HepG2 (cell line): ENCODE data around the gene FAM162A. TPM values are rescaled to one million over a fixed set of nuclear protein-coding genes. Genes with fewer than 3 reads are reported as not detected.

Source experiments
- ATAD3A ChIP-seq: sonication (generic); formaldehyde crosslinking; IDR thresholded peaks from 2 replicates; pipeline ENCODE4 v1.4.0; 2020; ENCODE audit warnings: missing genetic modification reagents
- ATF6 ChIP-seq: sonication (generic); formaldehyde crosslinking; conservative IDR thresholded peaks from 2 replicates; pipeline ENCODE4 v1.4.0; 2020; ENCODE audit warnings: missing genetic modification reagents
- BHLHE40 ChIP-seq: IDR thresholded peaks from 2 replicates; pipeline ENCODE4 v1.6.1; 2011; ENCODE audit warnings: low read length, improper control_type of control experiment
- CBFB ChIP-seq: sonication (generic); formaldehyde crosslinking; IDR thresholded peaks from 2 replicates; pipeline ENCODE4 v1.4.0; 2020; ENCODE audit warnings: missing genetic modification reagents
- FOXA1 ChIP-seq, 2 experiments: fragments of 450-650 bp in 1 of 2; sonication (generic) in 1 of 2; formaldehyde crosslinking in 1 of 2; IDR thresholded peaks; 2 replicates each; pipeline versions ENCODE4 v1.4.0 to v1.6.1; 2016 to 2020; ENCODE audit warnings: missing genetic modification reagents in 1 of 2
- FOXA3 ChIP-seq: IDR thresholded peaks from 2 replicates; pipeline ENCODE4 v1.6.1; 2016; ENCODE audit warnings: missing genetic modification reagents, missing compliant biosample characterization
- HDAC1 ChIP-seq: sonication (generic); formaldehyde crosslinking; IDR thresholded peaks from 2 replicates; pipeline ENCODE4 v1.5.1; 2020; ENCODE audit warnings: mild to moderate bottlenecking, missing genetic modification reagents
- HNF4A ChIP-seq: sonication (generic); formaldehyde crosslinking; IDR thresholded peaks from 2 replicates; pipeline ENCODE4 v1.4.0; 2020; ENCODE audit warnings: missing genetic modification reagents
- IRX3 ChIP-seq: sonication (generic); formaldehyde crosslinking; IDR thresholded peaks from 2 replicates; pipeline ENCODE4 v1.8.1; 2023; ENCODE audit warnings: mild to moderate bottlenecking, low read depth, missing genetic modification reagents, borderline replicate concordance
- KDM5B ChIP-seq: sonication (generic); formaldehyde crosslinking; IDR thresholded peaks from 2 replicates; pipeline ENCODE4 v1.4.0; 2020; ENCODE audit warnings: missing genetic modification reagents, mild to moderate bottlenecking, borderline replicate concordance
- LCORL ChIP-seq, 2 experiments: fragments of 450-650 bp in 1 of 2; sonication (generic) in 1 of 2; formaldehyde crosslinking in 1 of 2; IDR thresholded peaks; 2 replicates each; pipeline versions ENCODE4 v1.5.0 to v1.6.1; 2017 to 2020; ENCODE audit warnings: antibody characterized with exemption in 1 of 2, missing genetic modification reagents in 1 of 2
- MIXL1 ChIP-seq: IDR thresholded peaks from 2 replicates; pipeline ENCODE4 v1.6.1; 2016
- MYPOP ChIP-seq: sonication (generic); formaldehyde crosslinking; IDR thresholded peaks from 2 replicates; pipeline ENCODE4 v1.8.1; 2023; ENCODE audit warnings: mild to moderate bottlenecking, moderate library complexity, missing genetic modification reagents
- PLRG1 ChIP-seq: fragments of 450-650 bp; conservative IDR thresholded peaks from 2 replicates; pipeline ENCODE4 v1.6.1; 2016
- POGZ ChIP-seq: sonication (generic); formaldehyde crosslinking; IDR thresholded peaks from 2 replicates; pipeline ENCODE4 v1.4.0; 2020; ENCODE audit warnings: mild to moderate bottlenecking, missing genetic modification reagents
- SOX13 ChIP-seq, 3 experiments: fragments of 450-650 bp in 1 of 3; sonication (generic) in 1 of 3; formaldehyde crosslinking in 1 of 3; IDR thresholded peaks in 2 of 3; conservative IDR thresholded peaks in 1 of 3; 2 replicates each; pipeline versions ENCODE4 v1.5.0 to v1.6.1; 2016 to 2020; ENCODE audit warnings: antibody characterized with exemption in 1 of 3, mild to moderate bottlenecking in 1 of 3, missing compliant biosample characterization in 1 of 3, missing genetic modification reagents in 1 of 3, moderate library complexity in 1 of 3
- TBX3 ChIP-seq: fragments of 450-650 bp; IDR thresholded peaks from 2 replicates; pipeline ENCODE4 v1.6.1; 2017; ENCODE audit warnings: antibody characterized with exemption, mild to moderate bottlenecking, inconsistent platforms, borderline replicate concordance
- TFAP4 ChIP-seq: sonication (generic); IDR thresholded peaks from 2 replicates; pipeline ENCODE4 v1.6.1; 2016; ENCODE audit warnings: low read depth, borderline replicate concordance
- THAP11 ChIP-seq: IDR thresholded peaks from 2 replicates; pipeline ENCODE4 v1.6.1; 2016; ENCODE audit warnings: missing biosample characterization, missing genetic modification reagents
- THAP7 ChIP-seq: sonication (generic); formaldehyde crosslinking; IDR thresholded peaks from 2 replicates; pipeline ENCODE4 v1.8.1; 2023; ENCODE audit warnings: mild to moderate bottlenecking, missing genetic modification reagents
- ZBTB42 ChIP-seq: sonication (generic); formaldehyde crosslinking; IDR thresholded peaks from 2 replicates; pipeline ENCODE4 v1.5.0; 2020; ENCODE audit warnings: mild to moderate bottlenecking, missing genetic modification reagents
- ZBTB7B ChIP-seq: sonication (generic); formaldehyde crosslinking; IDR thresholded peaks from 2 replicates; pipeline ENCODE4 v1.4.0; 2020; ENCODE audit warnings: missing genetic modification reagents
- ZKSCAN5 ChIP-seq: sonication (generic); formaldehyde crosslinking; IDR thresholded peaks from 2 replicates; pipeline ENCODE4 v1.5.1; 2020; ENCODE audit warnings: mild to moderate bottlenecking, missing genetic modification reagents
- ZNF251 ChIP-seq: sonication (generic); formaldehyde crosslinking; IDR thresholded peaks from 2 replicates; pipeline ENCODE4 v1.9.0; 2021; ENCODE audit warnings: mild to moderate bottlenecking, missing genetic modification reagents
- ZNF543 ChIP-seq: sonication (generic); formaldehyde crosslinking; IDR thresholded peaks from 2 replicates; pipeline ENCODE4 v1.4.0; 2020; ENCODE audit warnings: mild to moderate bottlenecking, missing genetic modification reagents
- ZNF550 ChIP-seq: sonication (generic); formaldehyde crosslinking; IDR thresholded peaks from 2 replicates; pipeline ENCODE4 v1.4.0; 2020; ENCODE audit warnings: mild to moderate bottlenecking, missing genetic modification reagents, borderline replicate concordance
- ZNF644 ChIP-seq: IDR thresholded peaks from 2 replicates; pipeline ENCODE4 v1.6.1; 2016; ENCODE audit warnings: low read depth
- ZNF7 ChIP-seq: IDR thresholded peaks from 2 replicates; pipeline ENCODE4 v1.6.1; 2016; ENCODE audit warnings: missing biosample characterization, missing genetic modification reagents
- ZNF746 ChIP-seq: sonication (generic); formaldehyde crosslinking; IDR thresholded peaks from 2 replicates; pipeline ENCODE4 v1.8.0; 2022; ENCODE audit warnings: mild to moderate bottlenecking, missing genetic modification reagents
- ZNF772 ChIP-seq: sonication (generic); formaldehyde crosslinking; IDR thresholded peaks from 2 replicates; pipeline ENCODE4 v1.5.0; 2020; ENCODE audit warnings: mild to moderate bottlenecking, missing genetic modification reagents
- polyA plus RNA-seq, 8 experiments: library from polyadenylated mRNA; depleted of rRNA in 3 of 8; stranded (reverse) in 7 of 8; unstranded in 1 of 8; fragments of >200 nt; fragmentation: Illumina TruSeq in 4 of 8; extraction: Trizol in 4 of 8; gene quantifications; 2 replicates each; pipeline versions ENCODE4 v1.2.1 to v1.2.3, GENCODE V29; 2011 to 2016; ENCODE audit warnings: low read depth in 4 of 8, missing spikeins in 1 of 8, mixed read lengths in 1 of 8; ENCODE audit not compliant: insufficient read depth in 1 of 8
- total RNA-seq, 5 experiments: library from RNA; depleted of rRNA; stranded (reverse); fragments of >200 nt; fragmentation: Illumina TruSeq; extraction: Trizol; gene quantifications; 2 replicates each; pipeline ENCODE4 v1.2.3, GENCODE V29; 2016; ENCODE audit warnings: low read depth in 1 of 5

The FAM162A gene
- total and polyA plus RNA-seq, 2 of the 13 experiments (the other 11 are each of a cell fraction or from before 2014, with no cell fraction given), result 115 to 155 TPM

- no peak for TF ChIP-seq ZNF746 (CRISPR knock-in tag)
- no peak for TF ChIP-seq PLRG1
- no peak for TF ChIP-seq ZBTB7B (CRISPR knock-in tag)
- TF ChIP-seq SOX13 (IDR thresholded peaks at IDR 0.05), result no peak
- 0 out of 4 replicates have a peak, but pooled peaks of 1 of the 2 experiments have one; percentile 5 for TF ChIP-seq SOX13 (CRISPR knock-in tag; conservative IDR thresholded peaks at IDR 0.05 in 1 of 2, IDR thresholded peaks at IDR 0.05 in 1 of 2)
- TF ChIP-seq HDAC1 (CRISPR knock-in tag), result no peak
- no peak for TF ChIP-seq ZNF251 (CRISPR knock-in tag)
- no peak for TF ChIP-seq ZKSCAN5 (CRISPR knock-in tag)
- no peak for TF ChIP-seq MIXL1 (CRISPR knock-in tag)
- no peak for TF ChIP-seq TFAP4
- TF ChIP-seq MYPOP (CRISPR knock-in tag), result no peak
- peak; percentile 46; the same call in 1 of the 2 replicates for TF ChIP-seq HNF4A (CRISPR knock-in tag)
- 0 out of 2 replicates have a peak, but pooled peaks have one; percentile 28 for TF ChIP-seq TBX3
- no peak for TF ChIP-seq CBFB
- no peak for TF ChIP-seq KDM5B (CRISPR knock-in tag)
- no peak for TF ChIP-seq LCORL (IDR thresholded peaks at IDR 0.05)
- TF ChIP-seq LCORL (CRISPR knock-in tag; IDR thresholded peaks at IDR 0.05), result no peak
- no peak for TF ChIP-seq FOXA1 (IDR thresholded peaks at IDR 0.05)
- TF ChIP-seq FOXA1 (CRISPR knock-in tag; IDR thresholded peaks at IDR 0.05), result no peak
- peak; percentile 20; the same call in 1 of the 2 replicates for TF ChIP-seq FOXA3 (CRISPR knock-in tag)
- no peak for TF ChIP-seq ZBTB42 (CRISPR knock-in tag)
- TF ChIP-seq ZNF644, result no peak
- TF ChIP-seq THAP11 (CRISPR knock-in tag), result no peak
- no peak for TF ChIP-seq IRX3 (CRISPR knock-in tag)
- TF ChIP-seq BHLHE40, result no peak
- TF ChIP-seq ATAD3A, result no peak
- no peak for TF ChIP-seq POGZ
- TF ChIP-seq ZNF543 (CRISPR knock-in tag), result no peak
- no peak for TF ChIP-seq ZNF772 (CRISPR knock-in tag)
- TF ChIP-seq ZNF7, result no peak
- TF ChIP-seq ATF6 (CRISPR knock-in tag), result no peak
- TF ChIP-seq ZNF550 (CRISPR knock-in tag), result no peak
- TF ChIP-seq THAP7 (CRISPR knock-in tag), result no peak
Measured at GRCh38 chr3:122366379-122366749, 17.6 kb upstream of the FAM162A start (continued).
